Mucosa of gallbladder (tissue), 1 donor: ENCODE results near the gene MARCHF3. TPM values are rescaled to one million over a fixed set of nuclear protein-coding genes. Genes with fewer than 3 reads are reported as not detected.
"Not testable (repeated sequence)": the region's sequence is repeated elsewhere in the genome, so short reads cannot be mapped to it uniquely, and the experiment has no call there.

Experiments used
- DNase-seq: peaks from one replicate; pipeline ENCODE4 v3.0.0-alpha.2; 2020; ENCODE audit warnings: low spot score
- total RNA-seq: library from RNA; stranded (reverse); gene quantifications from one replicate; pipeline ENCODE4 v1.2.1, GENCODE V29; 2021
- donor health status: DM: no; HTN: no; CAD: no.

Gene MARCHF3, protein sequence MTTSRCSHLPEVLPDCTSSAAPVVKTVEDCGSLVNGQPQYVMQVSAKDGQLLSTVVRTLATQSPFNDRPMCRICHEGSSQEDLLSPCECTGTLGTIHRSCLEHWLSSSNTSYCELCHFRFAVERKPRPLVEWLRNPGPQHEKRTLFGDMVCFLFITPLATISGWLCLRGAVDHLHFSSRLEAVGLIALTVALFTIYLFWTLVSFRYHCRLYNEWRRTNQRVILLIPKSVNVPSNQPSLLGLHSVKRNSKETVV
- total RNA-seq = 48.2 TPM

DNA sequence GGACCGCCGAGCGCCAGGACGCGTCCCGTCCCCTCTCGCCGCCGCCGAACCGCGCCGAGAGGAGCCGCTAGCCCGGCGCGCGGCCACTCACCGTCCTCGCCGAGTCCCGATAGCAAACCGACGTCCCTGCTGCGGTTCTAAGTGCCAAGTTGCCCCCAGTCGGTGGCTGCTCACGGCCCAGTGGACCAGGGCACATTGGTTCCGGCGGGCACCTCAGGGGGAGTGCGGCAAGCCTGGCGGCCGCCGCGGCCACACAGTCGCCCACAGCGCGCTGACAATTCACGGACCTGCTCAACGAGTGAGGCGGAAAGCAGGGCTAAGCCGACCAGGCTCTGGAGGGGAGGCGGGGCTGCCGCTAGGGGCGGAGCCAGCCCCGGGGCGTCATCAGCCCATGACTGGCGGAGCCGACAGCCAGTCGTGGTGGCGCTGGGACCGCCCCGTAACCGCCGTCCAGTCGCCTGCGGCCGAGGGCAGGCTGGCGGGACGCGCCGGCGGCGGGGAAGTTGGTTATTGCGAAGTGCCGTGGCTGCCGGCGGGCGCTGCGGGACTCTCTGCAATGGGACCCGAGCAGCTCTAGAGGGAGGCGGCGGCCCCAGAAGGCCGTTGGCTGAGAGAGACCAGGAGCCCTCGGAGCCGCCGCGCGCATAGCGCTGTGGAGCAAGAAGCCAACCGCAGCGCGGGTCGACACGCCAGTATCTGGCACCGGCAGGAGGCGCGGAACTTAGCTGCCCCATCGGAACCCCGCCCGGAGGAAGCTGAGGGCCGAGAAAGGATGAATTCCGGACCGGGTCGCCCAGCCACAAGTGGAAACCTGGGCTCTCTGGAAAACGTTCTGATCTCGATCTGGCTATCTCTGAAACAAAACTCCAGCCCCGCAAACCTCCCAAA is at the start of gene MARCHF3:
MARCHF3 (minus strand) TSS at position 300 of the 888 bp plus-strand sequence. CDS start 112,387 bp downstream, outside the sequence.
- DNase-seq = peak; percentile 96

DNA sequence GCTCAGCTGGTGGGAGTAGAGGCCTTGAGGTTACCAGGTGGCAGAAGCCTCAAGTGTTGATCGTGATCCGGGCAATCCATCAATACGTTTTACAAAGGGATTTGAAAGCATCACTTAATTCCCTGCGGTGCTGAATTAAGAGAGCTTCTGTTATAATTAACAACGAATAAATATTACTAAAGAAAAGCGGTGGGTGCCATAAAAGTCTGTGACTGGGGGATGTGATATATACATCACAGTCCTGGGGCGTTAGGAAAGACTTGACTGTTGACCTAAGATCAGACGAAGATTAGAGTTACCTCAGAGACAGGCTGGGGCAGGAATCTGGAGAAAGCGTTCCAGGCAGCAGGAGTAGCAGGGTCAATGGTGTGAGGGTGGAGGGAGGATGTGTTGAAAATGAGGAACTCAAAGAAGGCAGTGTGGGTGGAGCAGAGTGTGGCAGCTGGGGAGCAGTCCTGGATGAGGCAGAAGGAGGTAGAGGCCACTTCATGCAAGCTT is 49.7 kb upstream of the MARCHF3 start:
- DNase-seq = no peak

DNA sequence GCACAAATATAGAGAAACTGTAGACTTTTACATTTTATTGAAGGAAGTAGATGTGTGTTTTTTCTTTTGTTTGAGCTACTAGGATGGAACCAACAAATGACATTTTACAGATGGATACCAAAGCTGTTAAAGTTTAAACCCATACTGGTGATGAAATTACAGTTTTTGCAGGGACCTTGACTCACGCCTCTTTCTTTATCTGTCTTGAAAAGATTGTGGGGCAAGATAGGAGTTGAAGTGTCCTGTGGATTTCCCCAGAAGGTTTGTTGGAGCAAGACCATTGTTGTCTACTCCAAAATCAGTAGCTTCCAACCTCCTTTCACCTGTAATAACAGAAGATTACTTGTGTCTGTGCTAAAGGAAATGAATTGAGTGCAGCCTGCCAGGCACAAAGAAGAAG is 47.0 kb upstream of the MARCHF3 start:
- DNase-seq = no peak

DNA sequence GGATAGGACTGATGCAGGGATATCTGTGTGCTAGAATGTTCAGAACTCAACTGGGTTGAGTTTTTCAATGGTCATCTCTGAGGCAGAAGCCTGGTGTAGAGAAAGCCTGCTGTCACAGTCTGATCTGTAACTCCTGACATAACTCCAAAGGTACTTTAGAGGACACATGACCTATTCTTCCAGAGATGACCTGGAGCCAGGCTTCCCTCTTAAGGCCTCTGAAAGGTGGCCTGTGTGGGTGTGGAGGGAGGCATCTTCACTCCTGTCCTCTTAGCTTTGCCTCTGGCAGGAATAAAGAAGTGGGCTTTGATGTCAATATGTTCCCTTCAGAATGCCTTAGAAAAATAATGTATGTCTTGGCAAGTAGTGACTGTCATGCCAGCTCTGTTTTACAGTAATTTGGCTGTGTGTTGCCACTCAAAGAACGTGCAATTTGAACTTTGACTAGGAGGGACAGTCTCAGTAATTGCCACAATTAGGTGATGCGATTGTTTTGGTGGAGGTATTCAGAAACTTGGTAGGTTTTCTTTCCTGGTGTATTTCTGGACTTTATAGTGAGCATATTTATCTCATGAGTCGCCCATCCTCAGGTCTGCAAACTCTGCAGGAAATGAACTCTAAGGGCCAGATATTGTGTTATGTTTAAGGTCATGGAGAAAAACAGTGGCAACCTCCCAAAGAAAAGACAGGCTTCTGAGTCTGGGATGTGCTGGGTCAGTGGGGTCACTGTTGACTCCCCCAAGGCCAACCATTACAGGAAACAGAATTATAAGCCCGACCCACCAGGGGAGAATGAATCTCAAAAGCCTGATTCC is 46.2 kb upstream of the MARCHF3 start:
- no peak for DNase-seq

DNA sequence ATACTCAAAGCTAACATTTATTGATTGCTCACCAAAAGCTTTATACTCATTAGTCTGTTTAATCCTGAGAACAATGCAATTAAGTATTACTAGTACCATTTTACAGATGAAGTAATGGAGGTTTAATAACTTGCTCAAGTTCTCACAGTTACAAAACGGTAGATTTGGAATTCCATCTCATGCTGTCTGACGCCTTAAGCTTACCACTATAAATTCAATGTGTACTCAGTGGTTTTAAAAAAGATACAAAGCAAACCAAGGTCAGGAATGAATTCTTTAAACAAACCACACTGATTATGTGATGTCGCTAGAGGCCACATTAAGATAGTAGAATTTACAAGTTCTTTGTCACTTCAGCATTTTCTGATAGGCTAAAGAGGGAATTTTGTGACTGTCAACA is 44.1 kb upstream of the MARCHF3 start:
- DNase-seq = no peak

DNA sequence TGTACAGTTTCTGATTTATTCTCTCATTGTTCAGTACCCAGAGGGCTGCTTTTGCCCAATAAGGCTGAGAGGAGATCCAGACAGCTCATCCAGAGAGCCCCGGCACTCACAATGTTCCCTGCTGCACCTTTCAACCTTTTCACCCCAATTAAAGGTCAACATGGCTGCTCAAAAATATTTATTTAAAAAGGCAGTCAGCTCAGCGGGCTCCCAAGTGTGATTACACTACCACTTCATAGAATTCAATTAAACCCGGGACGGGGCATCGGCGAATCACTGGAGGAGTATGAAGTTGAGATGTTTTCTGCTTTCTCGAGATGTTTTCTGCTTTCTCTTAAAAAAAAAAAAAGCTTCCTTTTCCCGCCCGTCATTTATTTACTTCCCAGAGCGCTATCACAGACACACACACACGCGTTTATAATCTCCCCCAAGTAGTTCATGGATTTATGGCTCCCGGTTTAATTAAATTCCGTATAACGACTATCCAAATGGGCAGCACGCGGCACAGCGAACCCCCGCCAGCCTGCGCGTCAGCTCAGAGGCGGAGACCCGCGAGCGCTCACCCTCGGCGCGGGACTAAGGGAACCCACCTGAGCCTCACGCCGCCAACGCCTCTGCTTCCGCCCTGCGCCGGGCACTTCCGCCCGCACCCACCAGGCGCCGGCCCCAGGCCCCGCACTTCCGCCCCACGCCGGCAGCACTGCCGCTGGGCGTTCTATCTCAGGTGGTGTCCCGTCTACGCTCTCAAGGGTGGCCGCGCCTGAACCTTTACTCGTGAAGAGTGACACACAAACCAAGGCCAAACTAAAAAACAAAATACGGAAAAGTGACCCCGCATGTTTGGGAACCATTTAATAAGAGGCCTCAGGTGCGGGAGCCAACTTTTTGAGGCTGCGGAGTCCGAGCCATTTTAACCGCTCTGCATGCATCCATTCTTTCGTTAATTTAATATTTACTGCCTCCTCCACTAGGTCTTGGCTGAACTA is 42.8 kb upstream of the MARCHF3 start, which contains the start of gene C5orf63:
C5orf63 (minus strand) TSS at position 642 of the 986 bp plus-strand sequence. CDS start 14,507 bp downstream, outside the sequence.
- peak; percentile 34 for DNase-seq

DNA sequence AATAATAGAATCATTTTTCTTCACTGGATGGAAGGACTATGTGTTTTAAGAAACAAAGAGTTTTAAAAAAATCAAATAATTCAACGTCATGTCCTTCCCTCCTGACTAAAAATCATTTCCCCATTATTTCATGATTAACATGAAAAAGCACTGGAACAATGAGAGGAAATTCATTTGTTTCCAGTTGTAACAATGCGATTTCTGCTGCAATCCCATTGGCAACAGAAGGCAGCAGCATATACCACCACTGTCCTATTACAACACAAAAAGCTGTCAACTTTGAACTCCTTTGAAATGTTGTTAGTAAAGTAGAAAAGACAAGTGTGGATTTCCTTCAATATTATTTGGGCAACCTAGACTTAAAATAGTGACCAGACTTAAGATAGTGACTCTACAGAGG is 39.9 kb upstream of the MARCHF3 start:
- no peak for DNase-seq

DNA sequence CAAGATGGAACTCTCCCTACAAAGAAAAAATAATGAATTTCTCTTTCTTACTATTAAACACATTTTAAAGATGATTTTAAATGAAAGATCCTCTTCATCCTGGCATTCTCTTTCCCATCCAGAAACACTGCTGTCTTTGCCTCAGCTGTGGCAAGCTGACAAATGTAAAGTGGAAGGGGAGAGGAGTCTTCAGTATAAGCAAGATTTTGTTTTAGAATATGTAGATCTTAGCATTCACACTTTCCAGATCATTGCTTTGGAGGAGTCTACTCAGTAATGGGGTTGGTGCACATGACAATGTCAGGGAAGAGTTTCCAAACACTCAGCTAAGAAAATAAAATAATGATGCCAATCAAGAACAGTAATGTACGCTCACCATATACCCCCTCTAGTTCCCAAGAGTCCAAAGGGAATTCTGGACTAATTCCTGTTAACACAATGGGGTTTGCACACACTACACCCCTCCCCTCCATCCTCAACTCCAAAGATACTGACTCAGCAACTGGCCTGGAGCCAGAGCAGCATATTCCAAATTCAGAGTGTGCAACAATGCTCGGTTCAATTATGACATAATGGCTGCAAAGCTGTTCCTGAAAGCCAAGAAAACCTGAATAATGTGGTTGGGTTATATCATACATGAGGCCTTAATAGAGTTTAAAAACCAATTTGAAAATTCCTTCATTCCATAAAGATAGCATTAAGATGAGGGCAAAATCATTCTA is 38.3 kb upstream of the MARCHF3 start:
- DNase-seq = no peak

DNA sequence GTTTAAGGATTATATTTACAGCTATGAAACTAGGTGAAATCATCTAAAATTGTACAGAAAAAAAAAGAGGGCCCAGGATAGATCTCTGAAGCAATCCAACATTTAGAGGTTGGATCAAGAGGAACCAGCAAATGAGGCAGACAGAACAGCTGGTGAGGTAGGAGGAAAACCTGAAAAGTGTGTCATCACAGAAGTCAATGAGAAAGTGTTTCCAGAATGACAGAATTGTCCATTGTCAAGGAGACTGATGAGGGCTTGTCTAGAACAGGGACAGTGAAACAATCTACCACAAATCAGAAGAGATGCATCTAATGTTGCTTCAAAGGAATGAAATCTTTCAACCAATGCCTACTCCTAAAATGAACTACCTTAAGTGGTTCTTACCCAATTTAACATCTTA is 36.4 kb upstream of the MARCHF3 start:
- no peak for DNase-seq

DNA sequence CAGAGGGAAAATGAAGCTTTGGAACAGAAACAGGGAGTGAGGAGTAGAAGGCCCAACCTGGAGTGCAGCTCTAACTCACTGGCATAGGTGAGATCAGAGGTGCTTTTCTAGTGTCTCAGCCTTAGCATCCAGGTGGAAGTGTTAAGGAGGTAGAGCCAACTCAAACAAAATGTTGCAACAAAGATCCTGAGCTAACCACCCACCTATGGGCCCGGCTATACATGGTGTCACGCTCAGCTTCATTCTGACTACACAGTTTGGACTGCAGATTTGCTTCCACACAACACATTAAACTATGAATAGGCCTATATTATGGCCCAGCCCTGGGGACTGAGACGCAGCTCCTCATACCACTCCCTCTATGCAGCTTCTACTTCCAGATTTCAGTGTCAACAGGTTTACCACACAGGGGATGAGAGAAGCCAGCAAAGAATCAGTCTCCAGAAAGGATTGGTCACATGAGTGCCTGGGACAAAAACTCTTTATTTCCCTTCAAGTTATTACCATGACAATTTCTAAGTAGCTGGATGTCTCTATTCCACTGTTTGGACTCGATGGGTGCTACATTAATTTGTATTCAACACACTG is 34.0 kb upstream of the MARCHF3 start:
- DNase-seq = no peak

DNA sequence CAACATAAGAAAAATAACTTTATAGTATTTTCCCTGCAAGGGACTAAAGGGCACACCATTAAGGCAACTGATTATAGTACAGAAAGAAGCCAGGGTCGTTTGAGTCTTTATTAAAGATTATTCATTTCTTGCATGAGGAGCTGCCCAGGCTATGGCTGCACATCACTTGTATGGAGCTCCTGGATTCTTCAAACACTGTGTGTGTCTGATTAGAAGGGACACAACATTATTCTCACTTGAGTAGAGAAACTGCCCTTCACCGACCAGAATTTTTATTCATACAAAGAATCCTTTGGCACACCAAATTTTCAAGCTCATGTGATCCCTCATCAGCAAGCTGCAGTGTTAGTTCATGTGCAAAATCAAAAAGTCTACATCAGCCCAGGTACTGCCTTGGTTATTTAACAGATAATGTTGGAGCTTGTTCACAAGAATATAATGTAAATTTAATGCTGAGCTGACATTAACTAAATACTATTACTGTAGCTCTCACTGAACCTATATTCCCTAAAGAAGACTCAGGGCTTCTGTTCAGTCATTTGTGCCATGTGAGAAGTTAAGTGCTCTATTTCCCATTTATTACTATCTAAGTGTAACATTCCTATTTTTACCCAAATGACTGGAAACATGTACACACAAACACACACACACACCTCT is 33.0 kb upstream of the MARCHF3 start:
- no peak for DNase-seq

DNA sequence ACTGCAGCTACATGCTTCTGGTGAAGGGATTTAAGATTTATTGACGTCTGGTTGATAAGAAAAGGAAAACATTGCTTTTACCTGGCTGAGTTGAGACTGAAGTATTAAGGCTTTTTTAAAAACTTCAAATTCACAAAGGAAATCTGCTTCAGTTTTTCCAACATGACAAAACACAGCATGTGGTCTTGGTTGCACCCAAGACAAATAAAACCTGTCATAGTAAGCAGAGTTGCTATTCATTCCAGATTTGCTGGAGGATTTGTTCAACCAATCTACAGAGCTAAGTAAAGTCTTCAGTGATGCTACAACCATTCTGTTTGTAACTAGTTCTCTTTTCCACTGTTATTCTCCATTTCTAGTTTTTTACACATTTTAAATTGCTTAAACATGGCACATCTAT is 31.6 kb upstream of the MARCHF3 start:
- DNase-seq = no peak

DNA sequence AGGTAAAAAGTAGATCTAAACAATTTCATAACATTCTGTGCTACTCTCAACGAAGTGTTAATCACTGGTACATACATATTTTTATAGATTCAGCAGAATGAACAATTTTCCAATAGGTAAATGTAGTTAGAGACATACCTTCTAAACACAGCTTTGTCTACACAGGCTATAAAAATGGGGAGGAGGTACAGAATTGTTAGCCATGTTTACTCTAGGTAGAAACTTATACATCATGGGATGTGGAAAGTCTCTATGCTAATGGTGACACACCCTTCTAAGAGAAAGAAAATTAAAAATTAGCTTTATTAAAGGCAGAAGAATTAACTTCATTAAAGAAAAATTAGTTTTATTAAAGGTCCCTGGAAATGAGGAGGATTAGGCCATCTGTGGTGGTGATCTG is 31.2 kb upstream of the MARCHF3 start:
- no peak for DNase-seq

DNA sequence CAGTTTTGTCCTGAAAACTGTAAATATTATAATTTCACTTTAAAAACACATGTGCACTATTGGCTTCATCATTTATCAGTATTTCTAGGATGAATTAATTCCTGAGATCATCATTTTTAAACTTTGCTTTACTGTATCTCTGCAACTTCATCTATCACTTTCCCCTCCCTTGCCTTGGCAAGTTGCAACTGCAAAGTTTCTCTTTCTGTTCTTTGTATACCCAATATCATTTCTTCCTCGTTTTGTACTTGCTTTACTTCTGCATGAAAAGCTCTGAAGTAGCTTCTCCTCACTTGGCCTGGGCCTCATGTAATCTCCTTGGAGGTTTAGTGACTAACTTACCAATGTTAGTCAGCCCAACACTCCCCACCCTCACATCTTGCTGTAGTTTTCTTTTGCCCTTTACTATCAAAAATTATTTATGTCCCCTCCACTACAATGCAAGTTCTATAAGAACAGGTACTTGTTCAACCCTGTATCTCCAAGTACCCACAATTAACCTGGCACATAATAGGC is 30.2 kb upstream of the MARCHF3 start:
- DNase-seq = no peak

DNA sequence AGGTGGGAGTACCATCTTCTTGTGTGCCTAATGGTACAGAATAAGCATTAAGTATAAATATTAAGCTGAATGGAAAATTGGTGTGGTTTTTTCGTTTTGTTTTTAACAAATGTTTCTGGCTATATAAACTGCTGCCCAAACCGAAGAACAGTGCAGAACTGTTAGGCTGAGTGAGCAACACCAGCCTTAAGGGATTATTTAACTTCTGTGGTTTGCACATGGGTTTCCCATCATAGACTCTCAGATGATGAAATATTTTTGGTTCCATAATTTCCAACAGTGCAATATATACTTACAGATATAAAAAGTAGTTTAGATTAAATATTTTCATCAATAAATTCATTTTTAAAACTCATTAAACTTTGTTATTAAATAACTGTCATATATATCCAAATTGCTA is 26.5 kb upstream of the MARCHF3 start:
- DNase-seq = no peak

DNA sequence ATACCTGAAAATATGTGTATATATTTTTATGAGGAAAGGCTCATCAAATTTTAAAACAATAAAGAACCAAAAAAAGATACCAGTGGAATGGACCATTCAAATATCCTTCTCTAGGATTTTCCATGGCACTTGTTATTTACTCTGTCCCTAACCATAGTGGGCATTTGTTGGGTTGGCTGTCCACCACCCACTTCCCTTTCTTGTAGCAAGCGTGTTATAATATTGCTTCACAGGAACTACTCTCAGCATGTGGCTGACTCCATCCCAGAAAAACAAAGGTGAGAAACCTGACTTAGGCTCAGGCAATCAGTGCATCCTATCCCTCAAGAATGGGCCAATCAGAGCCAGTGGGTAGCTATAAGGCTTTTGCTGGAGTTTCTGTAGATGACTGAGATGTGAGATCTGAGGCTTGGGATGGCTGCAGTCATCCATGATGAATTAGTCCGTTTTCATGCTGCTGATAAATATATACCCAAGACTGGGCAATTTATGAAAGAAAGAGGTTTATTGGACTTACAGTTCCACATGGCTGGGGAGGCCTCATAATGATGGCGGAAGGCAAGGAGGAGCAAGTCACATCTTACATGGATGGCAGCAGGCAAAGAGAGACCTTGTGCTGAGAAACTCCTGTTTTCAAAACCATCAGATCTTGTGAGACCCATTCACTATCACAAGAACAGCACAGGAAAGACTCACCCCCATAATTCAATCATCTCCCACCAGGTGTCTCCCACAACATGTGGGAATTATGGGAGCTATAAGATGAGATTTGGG is 25.7 kb upstream of the MARCHF3 start:
- no peak for DNase-seq

DNA sequence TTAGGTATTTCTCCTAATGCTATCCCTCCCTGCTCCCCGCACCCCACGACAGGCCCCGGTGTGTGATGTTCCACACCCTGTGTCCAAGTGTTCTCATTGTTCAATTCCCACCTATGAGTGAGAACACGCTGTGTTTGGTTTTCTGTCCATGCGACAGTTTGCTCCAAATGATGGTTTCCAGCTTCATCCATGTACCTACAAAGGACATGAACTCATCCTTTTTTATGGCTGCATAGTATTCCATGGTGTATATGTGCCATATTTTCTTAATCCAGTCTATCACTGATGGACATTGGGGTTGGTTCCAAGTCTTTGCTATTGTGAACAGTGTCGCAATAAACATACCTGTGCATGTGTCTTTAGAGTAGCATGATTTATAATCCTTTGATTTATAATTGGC is 23.2 kb upstream of the MARCHF3 start:
- not testable (repeated sequence) for DNase-seq

DNA sequence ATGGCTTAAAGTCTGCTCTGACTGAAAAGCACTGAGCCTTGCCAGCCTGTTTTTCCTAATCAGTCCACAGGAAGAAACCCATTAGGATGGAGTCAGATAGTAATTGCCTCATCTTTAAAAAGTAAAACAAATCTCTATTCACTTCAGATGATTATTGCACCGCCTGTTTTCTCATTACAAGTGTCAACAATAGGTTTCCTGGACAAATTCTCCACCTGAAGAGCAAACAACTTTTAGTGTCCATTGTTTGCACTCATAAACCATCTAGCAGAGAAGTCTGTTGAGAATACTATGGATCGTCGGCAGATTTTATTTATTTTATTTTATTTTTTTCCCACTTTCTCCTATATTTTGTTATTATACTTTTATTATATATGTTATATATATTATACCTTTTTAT is 22.7 kb upstream of the MARCHF3 start:
- DNase-seq = no peak
